Activated CD8-positive, alpha-beta memory T cell treated with anti-CD3 and anti-CD28 coated beads for 4 hours (primary cell): ENCODE data around the gene PLPPR5.

Experiments used
- DNase-seq, 2 donors: peaks; one replicate each; pipeline ENCODE4 v3.0.0-alpha.2; 2020; ENCODE audit warnings: low read depth in 2 of 2

The PLPPR5 gene

DNA sequence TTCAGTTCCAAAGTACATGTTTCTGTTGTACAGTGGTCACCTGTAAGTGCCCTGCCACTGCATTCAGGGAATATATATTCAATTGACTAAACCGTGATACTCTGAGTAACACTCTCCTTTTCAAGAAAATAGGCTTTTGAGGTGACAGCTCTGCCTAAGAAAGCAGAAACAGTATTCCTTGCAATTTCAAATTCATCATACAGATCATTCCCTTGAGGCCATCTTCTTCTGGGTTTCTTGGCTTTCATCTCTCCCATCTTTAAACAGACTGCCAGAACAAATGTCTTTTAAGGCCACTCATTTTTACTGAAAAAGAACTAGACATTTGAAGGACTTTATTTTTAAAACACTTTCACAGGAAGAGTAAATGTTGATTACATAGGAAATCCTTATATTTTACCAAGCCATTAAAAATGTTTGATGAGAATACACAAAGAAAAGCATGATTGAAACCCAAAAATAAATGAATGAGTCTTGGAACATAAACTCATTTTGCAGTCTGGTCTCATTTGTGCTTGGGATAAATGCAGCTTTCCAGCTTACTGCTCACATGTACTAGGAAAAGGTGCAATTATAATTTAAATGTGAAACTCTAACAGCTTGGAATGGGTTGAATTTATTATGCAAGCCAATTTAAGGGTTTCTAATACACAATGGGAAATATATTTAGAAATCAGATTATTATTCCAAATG, 34.7 kb downstream of the PLPPR5 start:
- no peak for DNase-seq

DNA sequence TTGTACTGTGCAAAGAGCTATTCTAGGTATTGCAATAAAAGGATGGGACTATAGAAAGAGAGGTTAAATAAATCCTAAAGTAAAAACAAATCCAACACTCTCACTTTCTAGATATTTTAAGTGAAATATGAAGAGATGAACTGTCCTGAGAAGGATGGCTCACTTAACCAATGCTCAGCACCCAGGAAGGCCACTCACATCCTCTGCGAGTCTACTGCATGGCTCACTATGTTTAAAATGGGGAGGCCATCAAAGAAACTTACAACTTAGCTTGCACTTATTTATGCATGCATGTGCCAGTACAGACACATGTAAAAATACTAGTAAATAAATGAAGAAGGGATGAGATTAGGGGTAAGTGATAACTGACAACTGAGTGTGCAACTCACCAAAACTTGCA, 37.5 kb downstream of the PLPPR5 start:
- DNase-seq, result no peak

DNA sequence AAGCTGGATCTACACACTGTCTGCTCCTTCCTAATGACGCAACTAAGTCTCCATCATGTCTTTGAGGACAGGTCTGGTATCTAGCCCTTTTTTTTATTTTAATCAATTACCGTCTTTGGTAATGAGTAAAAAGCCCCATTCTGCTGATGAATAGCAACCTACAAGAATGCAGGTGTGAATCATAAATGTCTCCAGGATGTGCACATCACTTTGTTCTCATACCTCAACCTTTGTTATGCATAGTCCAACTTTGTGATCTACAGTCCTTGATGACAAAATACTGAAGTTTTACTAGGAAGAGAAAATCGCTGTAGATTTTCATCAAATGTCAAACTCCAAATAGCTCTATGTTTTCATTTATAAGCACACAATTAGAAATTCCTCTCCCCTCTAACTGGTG, 39.3 kb downstream of the PLPPR5 start:
- no peak for DNase-seq

DNA sequence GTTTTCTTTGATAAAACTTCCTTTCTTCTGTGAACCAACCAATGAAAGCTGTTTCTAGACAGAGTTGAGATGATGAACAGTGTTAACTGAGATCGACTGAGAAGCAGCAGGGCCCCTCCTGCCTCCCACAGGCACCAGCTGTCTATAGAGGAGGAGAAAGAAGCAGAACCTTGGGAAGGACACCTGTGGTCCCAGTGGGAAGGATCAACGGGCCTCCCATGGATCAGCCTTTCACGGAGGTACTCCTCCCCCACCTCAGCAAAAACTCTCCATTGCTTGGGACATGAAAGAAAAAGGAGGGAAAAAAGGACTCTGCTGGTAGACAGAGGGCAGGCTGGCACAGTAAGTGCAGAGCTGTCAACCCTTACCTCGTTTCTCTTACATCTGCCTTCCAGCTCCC, 40.5 kb downstream of the PLPPR5 start:
- DNase-seq, result no peak

DNA sequence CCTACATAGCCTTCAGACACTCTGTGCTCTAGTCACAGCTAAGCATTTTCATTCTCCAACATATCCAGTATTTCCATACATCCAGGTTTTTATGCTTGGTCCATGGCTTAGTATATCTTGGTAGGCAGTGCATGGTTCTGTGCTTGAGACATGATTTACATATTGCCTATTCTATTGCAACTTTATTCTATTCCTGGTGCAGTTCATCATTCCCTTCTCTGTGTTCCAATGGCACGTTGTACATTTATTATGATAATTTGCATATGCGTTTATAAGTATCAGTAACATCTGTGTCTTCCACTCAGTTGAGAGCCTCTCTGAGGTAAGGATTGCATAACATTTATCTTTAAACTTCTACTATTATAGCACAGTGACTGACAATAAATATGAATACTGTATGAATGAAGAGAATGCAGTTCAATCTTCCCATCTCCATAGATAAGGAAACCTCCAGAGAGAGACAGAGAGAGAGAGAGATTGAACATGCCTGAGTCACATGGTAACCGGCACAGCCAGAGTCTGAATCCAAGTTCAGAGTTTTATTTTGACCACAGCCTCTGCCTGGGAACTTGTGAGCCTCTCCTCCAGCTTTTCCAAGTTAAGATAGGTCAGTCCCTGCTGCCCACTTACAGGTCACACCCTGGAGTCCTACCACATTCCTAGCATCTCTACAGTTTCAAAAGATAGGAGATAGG, 41.5 kb downstream of the PLPPR5 start:
- DNase-seq, result no peak

DNA sequence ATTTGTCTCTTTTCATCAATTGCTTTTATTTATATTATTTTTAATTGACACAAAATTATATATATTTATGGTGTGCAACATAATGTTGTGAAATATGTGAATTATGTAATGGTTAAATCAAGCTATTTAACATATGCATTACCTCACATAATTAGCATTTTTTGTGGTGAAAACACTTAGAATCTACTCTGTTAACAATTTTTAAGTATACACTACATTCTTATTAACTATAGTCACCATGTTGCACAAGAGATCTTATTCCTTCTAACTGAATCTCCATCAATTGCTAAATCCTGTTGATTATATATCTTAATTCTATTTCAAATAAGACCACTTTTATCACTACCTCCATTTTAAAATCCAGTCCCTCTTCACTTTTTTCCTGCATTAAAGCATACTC, 42.5 kb downstream of the PLPPR5 start:
- DNase-seq, result no peak

DNA sequence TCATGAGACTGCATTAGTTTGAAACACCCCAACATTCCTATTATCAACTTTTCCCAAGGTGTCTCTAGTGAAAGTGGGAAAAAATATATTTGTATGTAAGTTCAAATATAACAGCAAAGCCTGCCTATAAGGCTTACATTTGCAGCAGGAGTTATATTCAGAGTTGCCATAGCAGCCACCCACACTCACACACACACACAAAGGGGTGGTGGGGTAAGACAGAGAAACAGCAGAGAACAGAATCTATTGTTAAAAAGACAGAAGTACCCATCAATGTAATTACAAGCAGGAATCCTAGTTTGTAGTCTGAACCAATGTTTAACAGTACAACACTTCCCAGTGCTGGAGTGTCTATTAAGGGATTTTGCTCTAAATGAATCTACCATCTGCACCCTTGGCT, 55.0 kb downstream of the PLPPR5 start:
- no peak for DNase-seq

DNA sequence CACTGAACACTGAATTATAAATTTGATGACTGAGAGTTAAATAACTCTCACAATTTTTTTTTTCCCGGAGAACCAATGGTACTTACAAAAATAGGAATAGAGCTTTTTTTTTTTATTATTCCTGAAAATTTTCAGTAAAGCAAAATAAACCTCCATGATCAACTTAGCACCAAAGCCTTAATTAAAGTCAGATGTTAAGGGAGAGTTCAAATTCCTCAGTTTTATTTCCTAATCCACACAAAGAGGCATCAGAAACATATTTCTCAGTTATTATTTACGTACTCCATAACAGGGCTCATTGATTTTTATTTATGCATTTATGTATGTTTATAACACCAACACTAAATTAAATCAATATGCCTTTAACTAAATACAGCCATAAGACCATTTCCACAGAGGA, 55.5 kb downstream of the PLPPR5 start:
- no peak for DNase-seq

DNA sequence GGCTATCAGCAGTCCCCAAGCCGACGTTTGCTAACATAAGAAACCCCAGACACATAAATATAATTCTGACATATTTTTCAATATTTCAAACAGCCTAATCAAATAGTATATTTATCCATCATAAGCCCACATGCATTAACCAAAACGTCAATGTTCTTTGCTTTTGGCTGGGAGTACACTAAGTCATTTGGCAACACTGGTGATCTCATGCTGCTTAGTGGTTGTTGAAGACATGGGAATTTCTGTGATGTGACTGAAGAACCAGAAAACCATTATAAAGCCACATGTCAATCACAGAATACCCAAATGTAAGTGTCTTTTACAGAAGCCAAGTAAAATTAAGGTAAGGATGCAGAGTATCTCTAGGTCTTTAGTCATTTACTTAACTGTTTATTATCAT, 57.6 kb downstream of the PLPPR5 start:
- DNase-seq, result no peak

DNA sequence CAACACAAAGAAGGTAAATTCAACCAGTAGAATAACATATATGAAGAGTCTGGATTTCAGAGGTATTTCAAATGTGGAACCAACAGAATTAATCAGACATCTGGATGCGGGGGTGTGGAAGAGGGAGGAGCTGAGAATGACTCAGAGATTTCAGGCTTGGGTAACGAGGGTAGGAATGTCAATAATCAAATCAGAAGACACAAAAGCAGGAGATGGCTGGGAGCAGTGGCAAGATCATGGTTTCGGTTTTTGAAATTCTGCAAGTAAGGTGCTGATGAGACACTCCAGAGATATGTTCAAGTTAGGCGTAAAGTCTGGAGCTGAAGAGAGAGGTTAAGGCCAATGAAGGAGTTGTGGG, 64.0 kb downstream of the PLPPR5 start:
- DNase-seq, result no peak

DNA sequence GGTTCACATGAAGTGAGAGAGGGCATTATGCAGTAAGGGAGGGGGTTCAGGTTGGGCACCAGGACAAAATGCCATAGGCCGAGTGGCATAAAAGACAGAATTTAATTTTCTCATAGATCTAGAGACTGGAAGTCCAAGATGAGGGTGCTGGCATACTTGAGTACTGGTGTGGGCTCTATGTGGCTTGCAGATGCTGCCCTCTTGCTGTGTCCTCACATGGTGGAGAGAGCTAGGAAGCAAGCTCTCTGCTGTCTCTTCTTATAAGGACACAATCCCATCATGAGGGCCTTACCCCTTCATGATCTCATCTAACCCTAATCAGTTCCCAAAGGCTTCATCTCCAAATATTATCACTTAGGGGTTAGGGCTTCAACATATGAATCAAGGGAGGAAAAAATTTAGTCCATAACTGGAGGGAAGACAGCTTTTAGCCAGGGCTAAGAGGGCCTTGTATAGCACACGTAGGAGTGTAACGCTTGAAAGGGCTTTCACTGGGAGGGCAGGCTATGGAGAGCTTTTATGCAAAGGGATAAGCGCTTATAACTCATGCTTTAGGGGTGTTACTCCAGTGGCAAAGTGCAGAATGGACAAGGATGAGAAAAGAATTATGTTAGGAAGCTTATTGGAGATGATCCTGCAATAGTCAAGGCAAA, 64.5 kb downstream of the PLPPR5 start:
- no peak for DNase-seq

DNA sequence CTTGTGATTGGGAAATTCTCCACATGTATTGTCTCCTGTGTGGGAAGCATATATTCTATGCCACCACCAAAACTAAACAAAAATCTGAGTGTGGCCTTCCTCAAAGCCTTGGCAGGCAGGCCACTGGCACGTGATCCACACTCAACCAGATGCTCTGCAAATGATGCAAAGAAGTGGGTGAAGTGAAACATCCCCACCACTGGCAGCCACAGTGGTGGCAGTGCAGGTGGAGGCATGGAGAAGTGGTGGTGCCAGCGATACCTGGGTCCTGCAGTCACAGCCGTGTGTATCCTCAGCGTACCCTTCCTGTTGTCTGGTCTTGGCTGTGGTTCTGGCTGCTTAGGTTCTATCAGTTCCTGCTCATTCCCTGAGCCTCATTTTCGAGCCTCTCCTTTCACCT, 65.2 kb downstream of the PLPPR5 start:
- no peak for DNase-seq

DNA sequence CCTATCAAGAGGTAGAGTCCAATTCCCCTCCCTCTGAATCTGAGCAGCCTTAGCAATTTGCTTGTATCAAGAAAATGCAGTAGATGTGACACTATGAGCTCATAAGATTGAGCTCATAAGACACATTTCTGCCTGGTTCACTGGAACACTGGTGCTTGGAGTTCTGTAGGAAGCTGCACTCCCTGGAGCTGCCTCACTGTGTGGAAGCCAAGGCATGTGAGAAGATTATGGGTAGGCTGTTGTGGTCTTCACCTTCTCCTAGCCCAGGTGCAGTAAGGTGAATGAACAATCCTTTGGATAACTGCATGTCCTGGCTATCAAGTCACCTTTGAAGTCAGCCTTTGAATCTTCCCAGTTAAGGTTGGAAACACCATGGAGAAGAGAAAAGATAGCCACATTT, 67.3 kb downstream of the PLPPR5 start:
- no peak for DNase-seq

DNA sequence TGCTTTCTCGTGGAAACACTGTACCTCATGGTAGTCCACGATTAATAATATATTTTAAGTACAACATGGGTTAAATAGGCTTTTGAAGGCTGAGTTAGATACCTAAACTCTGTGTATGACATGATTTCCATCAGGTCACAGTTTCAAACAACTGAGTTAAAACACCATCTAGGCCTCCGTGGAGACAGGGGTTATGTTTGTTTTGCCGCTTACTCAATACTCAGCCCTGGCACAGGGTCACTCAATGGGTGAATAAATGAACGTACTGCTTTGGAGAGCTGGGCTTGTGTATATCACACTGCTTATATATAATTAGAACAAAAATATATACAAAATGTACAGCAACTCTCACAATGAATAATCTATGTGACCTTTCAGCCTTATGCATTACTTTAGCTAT, 72.5 kb downstream of the PLPPR5 start:
- DNase-seq, result no peak

DNA sequence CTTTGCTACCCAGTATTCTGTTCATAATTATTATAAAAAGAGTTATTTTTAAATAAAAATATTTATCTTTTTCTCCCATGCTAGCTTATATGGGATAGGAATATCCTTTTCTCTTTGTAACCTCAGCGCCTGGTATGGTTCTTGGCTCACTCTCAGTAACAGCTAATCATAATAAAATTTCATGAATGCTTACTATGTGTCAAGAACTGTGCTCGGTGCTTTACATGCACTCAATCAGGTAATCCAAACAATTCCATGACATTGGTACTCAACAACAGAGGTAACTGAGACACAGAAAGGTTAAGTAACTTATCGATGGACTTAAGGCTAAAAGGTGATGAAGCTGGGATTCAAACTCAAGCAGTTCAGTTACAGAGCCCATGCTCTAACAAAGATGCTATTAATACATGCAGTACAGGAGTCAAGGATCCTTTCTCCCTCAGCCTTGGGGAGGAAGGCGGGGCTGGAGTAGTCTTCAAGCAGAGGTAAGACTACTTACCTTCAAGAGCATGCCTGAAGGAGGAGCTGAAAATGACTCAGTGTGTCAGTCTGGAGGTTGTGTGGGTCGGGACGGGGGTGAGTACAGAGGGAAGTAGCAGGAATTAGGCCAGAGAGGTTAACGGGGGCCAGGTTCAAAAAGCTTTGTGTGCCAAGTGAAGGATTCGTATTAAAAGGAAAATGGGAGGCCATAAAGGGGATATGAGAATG, 73.4 kb downstream of the PLPPR5 start:
- DNase-seq, result no peak

DNA sequence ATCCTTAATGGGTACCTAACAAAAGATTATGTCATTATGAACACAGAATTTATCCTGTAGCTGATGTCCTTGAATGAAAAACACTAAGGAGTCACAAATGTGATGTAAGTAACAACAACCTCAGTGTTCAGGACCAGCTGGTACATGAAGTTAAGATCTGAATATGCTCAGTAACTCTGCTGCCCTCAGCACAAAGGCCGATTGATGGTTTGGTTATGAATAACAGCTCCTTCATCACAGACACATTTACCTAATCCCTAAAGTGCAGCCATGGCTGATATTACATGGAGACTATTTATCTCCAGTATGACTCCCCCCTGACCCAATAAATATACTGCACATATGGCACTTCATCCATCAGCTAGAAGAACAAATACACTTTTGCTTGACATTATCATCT, 75.2 kb downstream of the PLPPR5 start:
- no peak for DNase-seq

DNA sequence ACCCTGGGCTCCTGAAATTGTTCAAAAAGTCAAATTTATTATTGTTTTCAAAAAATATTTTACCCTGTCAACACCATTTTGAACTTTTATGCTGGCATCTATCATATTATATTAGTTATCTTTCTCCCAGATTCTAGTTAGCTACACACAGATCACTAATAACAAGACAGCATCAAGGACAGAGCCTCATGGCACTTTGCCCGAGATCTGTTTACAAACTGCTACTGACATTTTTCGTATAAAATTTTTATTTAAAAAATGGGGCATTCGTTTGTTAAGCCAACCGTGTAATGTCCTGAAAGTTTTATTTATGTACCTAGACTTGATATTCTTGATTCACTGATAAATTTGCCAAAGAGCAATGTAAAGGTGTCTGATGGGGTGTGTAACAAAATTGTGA, 78.1 kb downstream of the PLPPR5 start:
- DNase-seq, result no peak

DNA sequence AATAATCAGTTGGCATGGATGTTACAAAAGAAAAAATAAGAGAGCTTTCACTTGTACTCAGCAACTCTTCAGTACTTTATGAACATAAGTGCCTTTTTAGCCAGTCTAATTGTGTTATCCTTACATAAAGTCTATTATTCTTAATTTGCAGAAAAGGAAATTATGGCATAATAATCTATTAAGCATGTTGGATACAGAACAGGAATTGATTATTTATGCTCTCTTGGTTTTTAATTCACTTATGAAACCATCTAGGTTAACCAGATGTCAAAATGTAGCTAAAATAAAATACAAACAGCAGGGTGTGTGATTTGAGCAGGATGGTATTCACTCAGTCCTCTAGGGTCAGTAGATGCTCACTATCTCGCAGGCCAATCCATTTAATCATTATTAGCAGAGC, 79.7 kb downstream of the PLPPR5 start:
- no peak for DNase-seq

DNA sequence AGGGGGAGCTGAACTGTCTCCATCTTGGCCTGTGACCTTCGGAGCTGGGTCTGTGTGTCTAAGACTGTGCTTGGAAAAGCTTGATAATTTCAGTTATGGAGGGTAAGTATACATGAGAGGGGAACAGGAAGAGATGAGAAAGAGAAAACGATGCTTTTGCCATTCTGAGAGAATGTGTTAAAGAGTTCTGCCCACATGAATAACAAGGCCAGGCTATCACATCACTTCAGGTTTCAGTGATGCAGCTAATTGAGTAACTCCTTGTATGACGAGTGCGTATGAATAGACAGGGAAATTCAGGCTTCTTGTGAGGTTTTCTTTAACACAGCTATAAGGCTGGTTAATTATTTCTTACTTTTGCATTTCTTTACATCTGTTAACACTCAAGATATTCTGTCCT, 81.0 kb downstream of the PLPPR5 start:
- DNase-seq, result no peak

DNA sequence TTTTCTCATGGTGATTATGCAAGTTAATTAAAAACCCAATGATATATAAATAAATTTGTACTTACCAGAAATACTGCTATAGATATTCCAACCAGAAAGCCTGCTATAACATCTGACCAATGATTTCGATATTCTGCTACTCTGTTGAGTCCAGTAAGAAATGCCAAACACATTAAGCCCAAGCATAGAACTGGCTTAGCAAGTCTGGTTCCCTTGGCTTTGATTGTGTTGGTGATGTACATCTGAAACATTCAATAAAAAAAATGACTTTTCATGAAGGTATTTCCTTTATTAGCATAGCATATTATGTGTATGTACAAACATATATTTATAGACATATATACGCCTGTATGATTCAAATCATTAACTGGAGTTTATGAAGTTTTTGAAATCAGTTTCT, 82.8 kb downstream of the PLPPR5 start:
- no peak for DNase-seq

DNA sequence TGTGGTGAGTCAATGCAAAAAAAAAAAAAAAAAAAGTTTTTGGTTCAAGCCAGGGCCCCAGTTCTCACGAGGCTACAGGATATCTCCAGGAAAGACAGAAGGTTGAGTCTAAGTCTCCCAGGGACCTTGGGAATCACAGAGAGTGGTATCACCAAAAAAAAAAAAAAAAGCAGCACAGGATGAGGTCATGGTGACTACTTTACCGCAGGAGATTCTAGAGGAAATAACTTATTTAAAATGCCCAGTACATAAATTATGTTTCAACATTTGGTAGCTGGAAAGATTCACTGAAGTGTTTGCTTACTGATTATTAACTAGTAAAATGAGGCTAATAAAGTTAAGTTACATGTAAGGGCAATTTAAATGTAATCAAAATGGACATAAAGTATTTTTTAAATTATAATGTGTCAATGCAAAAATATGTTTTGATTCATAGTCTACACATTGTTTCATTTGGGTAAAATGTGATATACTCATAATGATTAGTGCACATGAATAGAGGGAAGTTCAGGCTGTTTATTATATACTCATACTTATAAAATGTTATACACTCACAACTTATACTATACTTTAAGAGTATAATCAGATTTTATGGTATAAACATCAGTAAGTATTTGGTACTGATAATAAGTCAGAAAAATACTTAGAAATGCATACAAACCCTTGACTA, 84.1 kb downstream of the PLPPR5 start:
- no peak for DNase-seq

DNA sequence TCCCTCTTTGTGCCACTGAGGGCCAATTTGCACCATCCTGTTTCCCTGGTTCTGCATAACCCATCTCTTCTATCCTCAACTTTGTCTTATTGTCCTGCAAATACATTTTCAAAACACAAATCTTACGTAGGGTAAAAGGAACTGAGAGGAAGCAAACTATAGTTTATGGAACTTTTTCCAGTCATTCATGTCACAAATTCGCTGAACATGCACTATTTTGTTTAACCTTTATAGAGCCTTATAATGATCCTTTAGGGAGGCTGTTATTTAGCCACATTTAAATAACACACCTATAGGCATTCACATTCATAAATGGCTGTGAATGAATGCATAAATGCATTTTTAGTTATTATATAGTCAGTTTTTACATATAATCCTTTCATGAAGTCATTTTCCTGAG, 85.0 kb downstream of the PLPPR5 start:
- no peak for DNase-seq
